ENCODE data around the gene SAMD4A. TPM values are rescaled to one million over a fixed set of nuclear protein-coding genes. Genes with fewer than 3 reads are reported as not detected.

SAMD4A gene
- total RNA-seq, 4 donors from 2014 or later, result 2.9 to 19.5 (median 3.9) TPM

- peak overlapping the region in 3 of 4 donors; percentile 35 to 62 (median 59) for H3K27ac ChIP-seq
- no peak for DNase-seq
- H3K9me3 ChIP-seq, result no peaks in the 10 kb centered on the region
- no peak for TF ChIP-seq POLR2A (IDR thresholded peaks at IDR 0.05)
- TF ChIP-seq, protein P1, sequence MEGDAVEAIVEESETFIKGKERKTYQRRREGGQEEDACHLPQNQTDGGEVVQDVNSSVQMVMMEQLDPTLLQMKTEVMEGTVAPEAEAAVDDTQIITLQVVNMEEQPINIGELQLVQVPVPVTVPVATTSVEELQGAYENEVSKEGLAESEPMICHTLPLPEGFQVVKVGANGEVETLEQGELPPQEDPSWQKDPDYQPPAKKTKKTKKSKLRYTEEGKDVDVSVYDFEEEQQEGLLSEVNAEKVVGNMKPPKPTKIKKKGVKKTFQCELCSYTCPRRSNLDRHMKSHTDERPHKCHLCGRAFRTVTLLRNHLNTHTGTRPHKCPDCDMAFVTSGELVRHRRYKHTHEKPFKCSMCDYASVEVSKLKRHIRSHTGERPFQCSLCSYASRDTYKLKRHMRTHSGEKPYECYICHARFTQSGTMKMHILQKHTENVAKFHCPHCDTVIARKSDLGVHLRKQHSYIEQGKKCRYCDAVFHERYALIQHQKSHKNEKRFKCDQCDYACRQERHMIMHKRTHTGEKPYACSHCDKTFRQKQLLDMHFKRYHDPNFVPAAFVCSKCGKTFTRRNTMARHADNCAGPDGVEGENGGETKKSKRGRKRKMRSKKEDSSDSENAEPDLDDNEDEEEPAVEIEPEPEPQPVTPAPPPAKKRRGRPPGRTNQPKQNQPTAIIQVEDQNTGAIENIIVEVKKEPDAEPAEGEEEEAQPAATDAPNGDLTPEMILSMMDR (IDR thresholded peaks at IDR 0.05), result no peak
- no peaks in the 10 kb centered on the region for H3K27me3 ChIP-seq
- peak overlapping the region in 3 of 4 donors; percentile 1 to 33 (median 13) for H3K4me3 ChIP-seq
- peaks cover 0 to 8% (median 0%) of the 10 kb centered on the region in 3 donors for H3K4me1 ChIP-seq
- no peaks in the 10 kb centered on the region for H3K36me3 ChIP-seq
- intact Hi-C loops (cut with DNase I), result no loop called here
- WGBS, 2 donors, result 43 to 51% methylated on average over 5 to 6 of the region's 6 CpGs
These were observed 163.4 kb downstream of the SAMD4A start for GRCh38 chr14:54730156-54730961.

DNA sequence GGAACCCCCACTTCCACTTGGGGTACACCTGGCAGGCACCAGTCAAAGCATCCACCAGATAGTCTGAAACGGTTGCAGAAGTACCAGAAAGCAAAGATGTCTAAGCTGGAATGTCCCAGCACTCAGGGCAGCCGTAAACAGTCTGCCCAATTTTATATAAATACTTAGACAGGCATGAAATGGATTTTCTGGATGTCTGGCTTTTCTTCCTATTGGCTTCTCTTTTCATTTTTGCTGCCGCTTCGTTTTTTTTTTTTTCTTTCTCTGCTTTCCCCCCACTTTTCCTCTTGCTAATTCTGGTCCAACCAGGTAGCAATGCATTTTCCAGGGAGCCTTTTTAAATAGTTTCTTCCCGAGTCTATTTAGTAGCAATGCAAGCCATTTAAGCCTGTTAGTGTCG, 168.0 kb downstream of the SAMD4A start:
- H3K27ac ChIP-seq, result no peak overlapping the region
- intact Hi-C loops (cut with DNase I), result no loop called here

DNA sequence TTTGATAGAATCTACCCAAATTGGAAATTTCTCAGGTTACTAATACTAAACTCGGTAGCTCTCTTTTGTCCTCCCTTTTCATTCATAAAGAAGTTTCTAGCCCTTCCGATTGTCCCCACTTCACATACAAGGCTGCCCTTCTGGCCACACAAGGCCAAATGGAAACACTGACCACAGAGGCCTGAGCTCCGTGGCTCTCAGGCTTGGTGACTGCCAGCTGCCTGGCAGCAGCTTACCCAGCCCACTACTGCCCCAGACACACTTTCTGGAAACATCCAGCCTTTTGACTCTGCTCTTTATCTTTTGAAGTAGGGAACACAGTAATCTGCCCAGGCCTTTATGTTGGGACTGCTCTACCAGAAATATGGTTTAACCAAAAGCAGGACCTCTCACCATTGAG, 168.5 kb downstream of the SAMD4A start:
- intact Hi-C loops (cut with DNase I), result no loop called here
- Histone ChIP-seq H3K4me3 (no peak overlapping the region), H3K27me3 (no peaks in the 10 kb centered on the region), H3K36me3 (no peaks in the 10 kb centered on the region), H3K9me3 (no peaks in the 10 kb centered on the region), H3K27ac (no peak overlapping the region), H3K4me1 (peaks cover 0 to 8% (median 0%) of the 10 kb centered on the region in 3 donors)
- WGBS, 2 donors, result 74 to 77% methylated on average over 3 of the region's 3 CpGs
- TF ChIP-seq POLR2A (IDR thresholded peaks at IDR 0.05), result no peak
- TF ChIP-seq, protein P1 (IDR thresholded peaks at IDR 0.05), result no peak
- no peak for DNase-seq

More for the DNA sequence above, 168.0 kb downstream of the SAMD4A start:
- Histone ChIP-seq H3K9me3 (no peaks in the 10 kb centered on the region), H3K4me1 (peaks cover 0 to 8% (median 0%) of the 10 kb centered on the region in 3 donors), H3K27me3 (no peaks in the 10 kb centered on the region), H3K36me3 (no peaks in the 10 kb centered on the region), H3K4me3 (no peak overlapping the region)
- WGBS, 2 donors, result 68 to 75% methylated on average over 6 of the region's 6 CpGs
- DNase-seq, result no peak
- no peak for TF ChIP-seq POLR2A (IDR thresholded peaks at IDR 0.05)
- TF ChIP-seq, protein P1 (IDR thresholded peaks at IDR 0.05), result no peak

DNA sequence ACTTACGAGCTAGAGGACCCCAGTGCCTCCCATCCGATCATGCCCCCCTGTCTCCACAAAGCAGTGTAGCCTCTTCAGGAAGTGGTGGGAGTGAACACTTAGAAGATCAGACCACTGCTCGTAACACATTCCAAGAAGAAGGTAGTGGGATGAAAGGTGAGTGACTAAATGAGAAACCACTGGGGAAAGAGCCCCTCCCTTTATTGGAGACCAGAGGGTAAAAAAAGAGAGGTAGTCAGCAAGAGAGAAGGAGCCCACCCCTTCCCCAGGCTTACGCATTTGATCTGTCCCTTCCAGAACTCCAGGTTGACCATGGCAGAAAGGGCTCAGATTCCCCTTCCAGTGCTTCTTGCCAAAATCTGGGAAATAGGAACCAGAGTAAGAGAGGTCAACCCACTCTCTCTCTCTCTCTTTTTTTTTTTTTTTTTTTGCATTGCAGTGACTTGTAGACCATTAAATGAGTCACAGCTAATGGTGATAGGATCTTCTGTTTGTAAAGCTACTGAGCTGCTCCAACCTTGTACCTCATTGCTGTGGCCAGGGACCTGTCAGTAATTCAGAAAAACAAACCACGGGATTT, 170.3 kb downstream of the SAMD4A start:
- Histone ChIP-seq H3K4me3 (no peak overlapping the region), H3K9me3 (no peaks in the 10 kb centered on the region), H3K4me1 (no peaks in the 10 kb centered on the region), H3K27ac (no peak overlapping the region), H3K36me3 (no peaks in the 10 kb centered on the region), H3K27me3 (no peaks in the 10 kb centered on the region)
- no peak for DNase-seq
- TF ChIP-seq, protein P1 (IDR thresholded peaks at IDR 0.05), result no peak
- TF ChIP-seq POLR2A (IDR thresholded peaks at IDR 0.05), result no peak
- intact Hi-C loops (cut with DNase I), result no loop called here
- WGBS, 2 donors, result 64 to 73% methylated on average over 3 to 5 of the region's 5 CpGs

DNA sequence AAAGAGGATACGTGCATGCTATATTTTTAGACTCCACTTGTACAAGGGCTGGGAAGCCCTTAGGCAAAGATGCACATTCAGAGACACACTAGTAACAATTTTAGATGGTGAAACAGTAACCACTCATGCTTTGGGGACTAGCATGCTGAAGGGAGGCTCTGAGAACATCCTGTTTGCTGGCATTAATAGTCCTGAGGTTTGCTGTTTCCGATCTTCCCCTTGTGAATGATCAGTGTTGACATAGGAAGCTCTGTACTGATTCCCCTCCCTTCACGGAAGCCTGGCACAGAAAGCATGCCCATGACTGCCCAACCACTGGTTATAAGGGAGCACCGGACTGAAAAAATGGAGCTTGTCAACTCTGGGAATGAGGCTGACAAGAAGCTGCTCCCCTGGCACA, 171.1 kb downstream of the SAMD4A start:
- H3K27ac ChIP-seq, result peak overlapping the region in 1 of 4 donors; percentile 25
- 66 to 76% methylated on average over 3 to 4 of the region's 4 CpGs for WGBS, 2 donors
- DNase-seq, result no peak
- no peak overlapping the region for H3K4me3 ChIP-seq
- no peaks in the 10 kb centered on the region for H3K4me1 ChIP-seq
- TF ChIP-seq, protein P1 (IDR thresholded peaks at IDR 0.05), result no peak
- no peak for TF ChIP-seq POLR2A (IDR thresholded peaks at IDR 0.05)
- no peaks in the 10 kb centered on the region for H3K27me3 ChIP-seq
- intact Hi-C loops (cut with DNase I), result no loop called here
- H3K9me3 ChIP-seq, result no peaks in the 10 kb centered on the region
- H3K36me3 ChIP-seq, result no peaks in the 10 kb centered on the region

All from esophagus squamous epithelium (tissue), 5 donors.